ENCODE measurements around the gene SPATA19.

Gene SPATA19

GRCh38 chr11:133830931-133831907 lies 14.1 kb downstream of the SPATA19 start:
- H3K4me3 ChIP-seq (ENCODE audit: low read length), result no peak overlapping the region
- no peak for DNase-seq (ENCODE audit: low read depth)
- peak; percentile 37 for TF ChIP-seq CTCF (conservative IDR thresholded peaks at IDR 0.05; ENCODE audit: low read depth, low read length)

GRCh38 chr11:133829566-133829965 lies 15.7 kb downstream of the SPATA19 start:
- no peak for TF ChIP-seq CTCF (conservative IDR thresholded peaks at IDR 0.05; ENCODE audit: low read depth, low read length)
- DNase-seq (ENCODE audit: low read depth), result no peak
- H3K4me3 ChIP-seq (ENCODE audit: low read length), result no peak overlapping the region

- DNase-seq (ENCODE audit: low read depth), result no peak
- no peak overlapping the region for H3K4me3 ChIP-seq (ENCODE audit: low read length)
- TF ChIP-seq CTCF (conservative IDR thresholded peaks at IDR 0.05; ENCODE audit: low read depth, low read length), result no peak
Measured at GRCh38 chr11:133828871-133829270, 16.4 kb downstream of the SPATA19 start.

GRCh38 chr11:133827556-133827955 lies 17.8 kb downstream of the SPATA19 start:
- TF ChIP-seq CTCF (conservative IDR thresholded peaks at IDR 0.05; ENCODE audit: low read depth, low read length), result no peak
- no peak for DNase-seq (ENCODE audit: low read depth)
- H3K4me3 ChIP-seq (ENCODE audit: low read length), result no peak overlapping the region

GRCh38 chr11:133826866-133827265 lies 18.4 kb downstream of the SPATA19 start:
- TF ChIP-seq CTCF (conservative IDR thresholded peaks at IDR 0.05; ENCODE audit: low read depth, low read length), result no peak
- DNase-seq (ENCODE audit: low read depth), result no peak
- H3K4me3 ChIP-seq (ENCODE audit: low read length), result no peak overlapping the region

GRCh38 chr11:133825666-133826065 lies 19.6 kb downstream of the SPATA19 start:
- H3K4me3 ChIP-seq (ENCODE audit: low read length), result no peak overlapping the region
- DNase-seq (ENCODE audit: low read depth), result no peak
- no peak for TF ChIP-seq CTCF (conservative IDR thresholded peaks at IDR 0.05; ENCODE audit: low read depth, low read length)

GRCh38 chr11:133825156-133825555 lies 20.2 kb downstream of the SPATA19 start:
- TF ChIP-seq CTCF (conservative IDR thresholded peaks at IDR 0.05; ENCODE audit: low read depth, low read length), result no peak
- no peak overlapping the region for H3K4me3 ChIP-seq (ENCODE audit: low read length)
- no peak for DNase-seq (ENCODE audit: low read depth)

Measured in retinal pigment epithelial cell (primary cell).